ENCODE results near the gene TNF.

The TNF gene

GRCh38 chr6:31573239-31574105, 1.9 kb upstream of the TNF start:
- no peak for DNase-seq

GRCh38 chr6:31574106-31575061, 981 bp upstream of the TNF start:
- DNase-seq = no peak

- DNase-seq = peak; percentile 47
Observed at GRCh38 chr6:31575952-31576685, 754 bp downstream of the TNF start.

DNA sequence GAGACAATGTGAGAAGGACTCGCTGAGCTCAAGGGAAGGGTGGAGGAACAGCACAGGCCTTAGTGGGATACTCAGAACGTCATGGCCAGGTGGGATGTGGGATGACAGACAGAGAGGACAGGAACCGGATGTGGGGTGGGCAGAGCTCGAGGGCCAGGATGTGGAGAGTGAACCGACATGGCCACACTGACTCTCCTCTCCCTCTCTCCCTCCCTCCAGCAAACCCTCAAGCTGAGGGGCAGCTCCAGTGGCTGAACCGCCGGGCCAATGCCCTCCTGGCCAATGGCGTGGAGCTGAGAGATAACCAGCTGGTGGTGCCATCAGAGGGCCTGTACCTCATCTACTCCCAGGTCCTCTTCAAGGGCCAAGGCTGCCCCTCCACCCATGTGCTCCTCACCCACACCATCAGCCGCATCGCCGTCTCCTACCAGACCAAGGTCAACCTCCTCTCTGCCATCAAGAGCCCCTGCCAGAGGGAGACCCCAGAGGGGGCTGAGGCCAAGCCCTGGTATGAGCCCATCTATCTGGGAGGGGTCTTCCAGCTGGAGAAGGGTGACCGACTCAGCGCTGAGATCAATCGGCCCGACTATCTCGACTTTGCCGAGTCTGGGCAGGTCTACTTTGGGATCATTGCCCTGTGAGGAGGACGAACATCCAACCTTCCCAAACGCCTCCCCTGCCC, 1.7 kb downstream of the TNF start:
- no peak for DNase-seq

- DNase-seq = no peak
Observed at GRCh38 chr6:31577579-31577966, 2.2 kb downstream of the TNF start.

DNA sequence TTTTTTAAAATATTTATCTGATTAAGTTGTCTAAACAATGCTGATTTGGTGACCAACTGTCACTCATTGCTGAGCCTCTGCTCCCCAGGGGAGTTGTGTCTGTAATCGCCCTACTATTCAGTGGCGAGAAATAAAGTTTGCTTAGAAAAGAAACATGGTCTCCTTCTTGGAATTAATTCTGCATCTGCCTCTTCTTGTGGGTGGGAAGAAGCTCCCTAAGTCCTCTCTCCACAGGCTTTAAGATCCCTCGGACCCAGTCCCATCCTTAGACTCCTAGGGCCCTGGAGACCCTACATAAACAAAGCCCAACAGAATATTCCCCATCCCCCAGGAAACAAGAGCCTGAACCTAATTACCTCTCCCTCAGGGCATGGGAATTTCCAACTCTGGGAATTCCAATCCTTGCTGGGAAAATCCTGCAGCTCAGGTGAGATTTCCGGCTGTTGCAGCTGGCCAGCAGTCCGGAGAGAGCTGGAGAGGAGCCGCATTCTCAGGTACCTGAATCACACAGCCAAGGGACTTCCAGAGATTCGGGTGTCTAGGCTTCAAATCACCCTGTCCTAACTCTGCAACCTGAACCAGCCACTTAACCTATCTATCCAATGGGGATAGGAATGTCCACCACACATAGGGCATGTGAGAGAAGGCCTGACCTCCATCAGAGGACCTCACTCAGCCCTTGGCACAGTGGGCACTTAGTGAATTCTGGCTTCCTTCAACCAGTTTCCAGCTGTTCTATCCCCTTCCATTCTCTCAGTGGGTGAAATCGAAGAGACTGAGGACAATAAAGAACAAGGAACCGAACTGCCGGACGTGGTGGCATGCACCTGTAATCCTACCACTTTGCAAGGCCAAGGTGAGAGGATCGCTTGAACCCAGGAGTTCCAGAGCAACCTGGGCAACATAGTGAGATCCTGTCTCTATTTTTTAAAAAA, 3.1 kb downstream of the TNF start:
- no peak for DNase-seq

GRCh38 chr6:31579119-31579505, 3.7 kb downstream of the TNF start:
- DNase-seq = no peak

GRCh38 chr6:31579546-31580437, 4.4 kb downstream of the TNF start:
- DNase-seq = no peak

GRCh38 chr6:31580438-31580740, 5.0 kb downstream of the TNF start:
- DNase-seq = no peak

GRCh38 chr6:31580807-31581433, 5.6 kb downstream of the TNF start:
- peak; percentile 91 for DNase-seq

GRCh38 chr6:31581434-31582229, 6.3 kb downstream of the TNF start:
- peak; percentile 25 for DNase-seq

DNA sequence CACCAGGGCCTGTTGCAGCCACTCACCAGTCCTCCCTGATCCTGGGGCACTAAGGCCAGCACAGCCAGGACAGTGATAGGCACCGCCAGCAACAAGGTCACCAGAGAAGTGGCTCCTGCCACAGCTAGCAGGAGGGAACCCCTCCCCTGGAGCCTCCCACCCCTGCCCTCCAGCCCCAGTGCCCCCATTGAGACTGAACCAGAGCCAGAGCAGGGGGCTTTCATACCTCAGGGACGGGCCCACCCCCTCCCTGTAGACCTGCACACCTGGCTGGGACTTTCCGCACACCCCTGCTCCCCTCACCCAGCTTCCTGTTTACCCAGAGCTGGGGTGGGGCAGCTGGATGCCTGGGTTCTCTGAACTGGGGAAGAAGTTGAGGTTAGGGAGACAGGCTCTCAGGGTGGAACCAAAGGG, 6.9 kb downstream of the TNF start, which contains the start of gene LTB:
TSS of gene LTB (minus strand) at position 195 of the 414 bp plus-strand sequence. CDS start at position 188, 7 bp downstream.
- DNase-seq = no peak

GRCh38 chr6:31585491-31585890, 10.1 kb downstream of the TNF start:
- peak; percentile 46 for DNase-seq

GRCh38 chr6:31586008-31586407, 10.6 kb downstream of the TNF start, which contains the start of gene LST1:
TSS of gene LST1 (plus strand) at chr6:31586277. CDS start at chr6:31587300, 1,023 bp downstream.
- DNase-seq = no peak

DNA sequence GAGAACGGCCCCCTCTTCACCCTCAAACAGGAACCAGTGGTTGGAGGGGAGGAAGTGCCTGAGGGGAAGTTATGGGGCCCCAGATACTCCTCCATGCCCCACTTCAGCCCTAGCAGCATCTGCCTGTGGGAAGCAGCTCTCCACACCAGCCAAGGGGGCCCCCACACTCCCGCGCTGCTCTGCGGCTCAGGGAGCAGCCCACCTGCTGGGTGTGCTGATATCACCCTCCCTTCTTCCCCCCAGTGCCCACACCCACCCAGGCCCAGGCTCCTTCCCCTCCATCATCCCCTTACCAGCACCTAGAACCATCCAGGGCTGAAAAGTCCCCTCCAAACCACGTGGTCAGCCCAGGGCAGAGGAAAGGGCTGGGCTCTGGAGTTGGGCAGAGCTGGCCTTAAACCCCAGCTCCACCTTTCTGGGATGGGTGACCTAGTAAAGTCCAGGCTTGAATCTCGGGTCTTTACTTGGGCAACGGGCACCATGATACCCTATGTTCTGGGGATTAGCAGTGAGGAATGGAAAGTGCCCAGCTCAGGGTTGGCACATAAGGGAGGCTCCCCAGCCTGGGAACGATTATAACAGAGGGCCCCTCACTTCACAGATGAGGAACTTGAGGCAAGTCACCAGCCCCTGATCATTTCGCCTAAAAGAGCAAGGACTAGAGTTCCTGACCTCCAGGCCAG, 11.4 kb downstream of the TNF start:
- no peak for DNase-seq

DNA sequence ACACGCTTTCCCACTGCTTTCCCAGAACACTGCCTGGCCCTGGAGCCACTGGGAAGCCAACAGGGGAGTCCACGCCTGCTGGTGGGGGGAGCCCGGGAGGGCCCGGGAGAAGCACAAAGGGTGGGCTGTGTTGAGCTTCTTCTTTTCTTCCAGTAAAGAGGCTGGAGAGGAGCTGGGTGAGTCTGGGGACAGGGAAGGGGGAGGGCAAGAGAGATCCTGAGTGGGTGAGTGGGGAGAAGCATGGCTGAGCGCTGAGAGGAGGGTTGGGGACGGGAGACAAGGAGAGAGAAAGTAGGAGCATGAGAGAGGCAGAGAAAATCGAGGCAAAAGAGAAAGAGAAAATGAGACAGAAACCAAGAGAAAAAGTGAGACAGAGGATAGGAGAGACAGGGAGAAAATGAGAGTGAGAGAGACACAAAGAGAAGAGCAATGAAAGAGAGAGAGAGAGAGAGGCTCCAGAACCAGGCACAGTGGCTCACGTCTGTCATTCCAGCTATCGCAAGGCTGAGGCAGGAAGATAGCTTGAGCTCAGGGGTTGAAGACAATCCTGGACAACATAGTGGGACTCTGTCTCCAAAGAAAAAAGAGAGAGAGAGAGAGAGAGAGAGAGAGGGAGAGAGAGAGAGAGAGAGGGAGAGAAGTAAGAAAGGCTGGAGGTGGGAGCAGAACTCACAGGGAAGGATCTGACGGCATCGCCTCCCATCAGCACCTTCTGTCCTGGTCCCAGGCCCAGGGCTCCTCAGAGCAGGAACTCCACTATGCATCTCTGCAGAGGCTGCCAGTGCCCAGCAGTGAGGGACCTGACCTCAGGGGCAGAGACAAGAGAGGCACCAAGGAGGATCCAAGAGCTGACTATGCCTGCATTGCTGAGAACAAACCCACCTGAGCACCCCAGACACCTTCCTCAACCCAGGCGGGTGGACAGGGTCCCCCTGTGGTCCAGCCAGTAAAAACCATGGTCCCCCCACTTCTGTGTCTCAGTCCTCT, 12.7 kb downstream of the TNF start:
- no peak for DNase-seq
